Epithelial cell of prostate (primary cell): ENCODE results near the gene ZNF502.
"Not testable (repeated sequence)": the region's sequence is repeated elsewhere in the genome, so short reads cannot be mapped to it uniquely, and the experiment has no call there.

ENCODE experiments used
- DNase-seq: peaks from one replicate; pipeline ENCODE4 v3.0.0-alpha.2; 2011; ENCODE audit warnings: low read depth, low spot score
- H3K27ac ChIP-seq: fragments of 450-650 bp; 2 replicates; pipeline ENCODE4 v1.5.1; 2017; ENCODE audit warnings: mild to moderate bottlenecking

ZNF502 gene

DNA sequence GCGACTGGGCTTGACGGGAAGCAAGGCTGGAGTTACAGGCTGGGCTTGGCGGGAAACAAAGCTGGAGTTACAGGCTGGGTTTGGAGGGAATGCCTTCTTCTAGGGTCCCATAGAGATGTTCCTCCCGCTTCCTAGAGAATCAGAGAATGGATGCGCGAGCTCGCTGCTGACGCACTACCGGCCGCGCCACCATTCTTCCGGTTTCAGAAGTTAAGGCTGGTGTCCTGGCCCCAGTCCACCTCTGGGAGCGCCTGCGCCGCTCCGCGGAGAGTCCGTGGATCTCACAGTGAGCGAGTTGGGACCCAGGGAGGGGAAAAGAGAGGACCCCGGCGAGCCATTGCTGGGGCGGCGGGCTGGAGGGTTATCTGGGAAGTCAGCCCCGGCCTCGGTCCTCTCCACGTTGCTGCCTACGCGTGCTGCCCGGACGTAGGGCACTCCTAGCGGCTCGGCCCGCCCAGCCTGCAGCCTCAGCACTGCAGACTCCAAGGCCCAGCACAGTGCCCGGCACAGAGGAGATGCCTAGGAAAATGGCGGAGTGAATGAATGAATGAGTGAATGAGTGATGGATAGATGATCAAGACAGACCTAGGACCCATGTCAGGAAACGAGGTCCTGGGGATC is at the start of gene ZNF502:
Gene ZNF502 (plus strand): TSS at position 206 of the 621 bp plus-strand sequence. CDS start 7,602 bp downstream, outside the sequence.
- peak within 1 kb of the TSS; percentile 52 for H3K27ac ChIP-seq
- peak; percentile 24 for DNase-seq

GRCh38 chr3:44665173-44665572 is 47.3 kb upstream of the ZNF502 start:
- no peak overlapping the region for H3K27ac ChIP-seq
- DNase-seq = no peak

DNA sequence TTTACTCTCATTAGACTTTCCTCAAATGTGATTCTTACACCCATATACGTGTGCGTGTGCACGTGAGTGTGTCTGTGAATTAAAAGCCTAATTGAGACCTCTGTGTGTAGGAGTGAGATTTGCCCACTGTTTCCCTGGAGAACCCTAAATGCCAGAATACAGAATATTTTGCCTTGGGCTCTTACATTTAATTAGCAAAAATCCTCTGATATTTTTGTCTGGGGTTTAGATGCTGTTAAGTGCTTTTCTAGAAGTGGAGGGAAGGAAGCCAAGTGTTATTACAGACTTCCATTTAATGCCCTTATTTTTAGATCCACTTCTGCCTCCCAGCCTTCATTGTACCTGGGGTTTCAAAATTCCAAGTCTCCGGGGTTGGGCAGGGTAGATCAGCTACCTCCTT is 46.1 kb upstream of the ZNF502 start:
- H3K27ac ChIP-seq = peak overlapping the region; percentile 22
- DNase-seq = no peak

DNA sequence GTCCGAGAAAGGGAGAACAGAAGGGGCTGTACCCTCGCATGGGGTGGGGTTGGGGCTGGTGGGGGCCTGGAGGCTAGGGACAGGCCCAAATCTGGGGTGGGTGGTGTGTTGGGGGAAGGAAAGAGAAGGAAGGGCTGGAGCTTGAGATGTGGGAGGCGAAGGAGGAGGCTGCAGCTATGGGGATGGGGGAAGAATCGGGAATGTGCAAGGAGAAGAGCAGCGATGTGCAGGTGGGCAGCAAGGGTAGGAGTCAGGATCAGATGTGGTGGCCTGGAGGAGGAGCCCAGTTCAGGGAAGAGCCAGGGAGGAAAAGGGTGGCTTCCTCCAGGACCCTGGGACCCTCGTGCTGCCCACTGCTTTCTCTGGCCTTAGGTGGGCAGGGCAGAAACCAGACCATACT is 42.7 kb upstream of the ZNF502 start:
- H3K27ac ChIP-seq = no peak overlapping the region
- DNase-seq = no peak

- not testable (repeated sequence) for DNase-seq, H3K27ac ChIP-seq
Measured at GRCh38 chr3:44673466-44673865, 39.0 kb upstream of the ZNF502 start.

GRCh38 chr3:44674211-44674610 is 38.2 kb upstream of the ZNF502 start:
- H3K27ac ChIP-seq = no peak overlapping the region
- DNase-seq = no peak

GRCh38 chr3:44678480-44679116 is 33.9 kb upstream of the ZNF502 start:
- no peak for DNase-seq
- no peak overlapping the region for H3K27ac ChIP-seq

DNA sequence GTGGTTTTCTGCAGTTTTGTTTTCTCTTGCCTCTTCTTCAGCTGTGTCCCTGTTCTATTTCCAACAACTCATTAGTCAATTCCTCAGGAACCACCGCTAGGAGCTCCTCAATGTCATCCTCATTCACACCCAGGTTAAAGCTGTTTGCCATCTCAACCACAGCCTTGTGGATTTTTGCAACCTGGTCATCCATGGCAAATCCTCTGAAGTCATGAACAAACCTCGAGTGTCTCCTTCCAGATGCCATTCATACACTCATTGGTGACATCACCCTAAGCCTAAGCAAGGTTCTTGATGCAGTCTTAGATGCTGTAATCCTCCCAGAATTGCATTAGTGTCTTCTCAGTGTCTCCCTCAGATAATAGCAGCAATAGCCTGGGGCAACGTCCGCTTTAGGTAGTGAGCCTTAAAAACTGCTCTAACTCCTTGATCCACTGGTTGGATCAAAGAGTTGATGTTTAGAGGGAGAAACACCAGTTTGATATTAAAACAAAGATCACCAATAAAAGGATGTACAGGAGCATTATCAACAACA is 31.5 kb upstream of the ZNF502 start:
- DNase-seq = no peak

GRCh38 chr3:44682182-44682896 is 30.1 kb upstream of the ZNF502 start:
- DNase-seq = no peak
- no peak overlapping the region for H3K27ac ChIP-seq

More for the DNA sequence above, 31.5 kb upstream of the ZNF502 start:
- no peak overlapping the region for H3K27ac ChIP-seq

- DNase-seq = peak; percentile 36
Measured at GRCh38 chr3:44685128-44685800, 27.2 kb upstream of the ZNF502 start.

GRCh38 chr3:44687898-44688297 is 24.6 kb upstream of the ZNF502 start:
- H3K27ac ChIP-seq = no peak overlapping the region
- no peak for DNase-seq

More at GRCh38 chr3:44685128-44685800, 27.2 kb upstream of the ZNF502 start:
- H3K27ac ChIP-seq = no peak overlapping the region

DNA sequence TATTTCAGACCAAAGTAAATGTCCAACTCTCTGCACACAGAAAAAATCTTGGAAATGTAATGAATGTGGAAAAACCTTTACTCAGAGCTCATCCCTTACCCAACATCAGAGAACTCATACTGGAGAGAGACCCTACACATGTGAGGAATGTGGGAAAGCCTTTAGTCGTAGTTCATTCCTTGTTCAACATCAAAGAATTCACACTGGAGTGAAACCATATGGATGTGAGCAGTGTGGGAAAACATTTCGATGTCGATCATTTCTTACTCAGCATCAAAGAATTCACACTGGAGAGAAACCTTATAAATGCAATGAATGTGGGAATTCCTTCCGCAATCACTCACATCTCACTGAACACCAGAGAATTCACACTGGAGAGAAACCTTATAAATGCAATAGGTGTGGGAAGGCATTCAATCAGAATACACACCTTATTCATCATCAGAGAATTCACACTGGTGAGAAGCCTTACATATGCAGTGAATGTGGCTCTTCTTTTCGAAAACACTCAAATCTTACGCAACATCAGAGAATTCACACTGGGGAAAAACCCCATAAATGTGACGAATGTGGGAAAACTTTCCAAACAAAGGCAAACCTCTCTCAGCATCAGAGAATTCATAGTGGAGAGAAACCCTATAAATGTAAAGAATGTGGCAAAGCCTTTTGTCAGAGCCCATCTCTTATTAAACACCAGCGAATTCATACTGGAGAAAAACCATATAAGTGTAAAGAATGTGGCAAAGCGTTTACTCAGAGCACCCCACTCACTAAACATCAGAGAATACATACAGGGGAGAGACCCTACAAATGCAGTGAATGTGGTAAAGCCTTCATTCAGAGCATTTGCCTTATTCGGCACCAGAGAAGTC is 9.0 kb downstream of the ZNF502 start:
- DNase-seq = no peak
- H3K27ac ChIP-seq = no peak overlapping the region

- no peak overlapping the region for H3K27ac ChIP-seq
- no peak for DNase-seq
Measured at GRCh38 chr3:44722103-44722401, 9.6 kb downstream of the ZNF502 start.

DNA sequence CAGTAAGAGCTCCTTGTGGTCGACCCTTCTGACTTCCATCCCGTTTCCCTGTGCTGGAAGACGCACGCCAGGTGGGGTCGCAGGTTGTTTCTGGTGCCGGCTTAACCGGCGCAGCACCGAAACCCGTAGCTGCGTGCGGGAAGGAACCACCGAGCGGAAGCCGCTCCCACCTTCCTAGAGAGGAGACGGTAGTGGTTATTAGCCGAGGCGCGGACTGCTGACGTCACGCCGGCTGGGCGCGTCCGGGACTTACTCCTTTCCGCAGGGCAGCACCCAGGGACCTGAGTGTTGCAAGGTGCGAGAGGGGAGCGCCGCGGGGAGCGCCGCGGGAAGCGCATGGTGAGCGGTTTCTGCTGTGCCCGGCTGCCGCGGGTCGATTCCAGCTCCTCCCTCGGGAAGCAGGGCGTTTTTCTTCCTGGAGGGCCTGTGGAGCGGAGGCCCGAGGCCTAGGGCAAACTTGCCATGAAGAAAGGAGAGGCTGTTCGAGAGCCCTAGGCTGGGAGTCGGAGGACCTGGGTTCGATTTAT is 17.0 kb downstream of the ZNF502 start, which contains the start of gene ZNF501:
Gene ZNF501 (plus strand): TSS at position 252 of the 527 bp plus-strand sequence. CDS start 4,787 bp downstream, outside the sequence.
- DNase-seq = peak; percentile 77
- H3K27ac ChIP-seq = peak within 1 kb of the TSS; percentile 48

DNA sequence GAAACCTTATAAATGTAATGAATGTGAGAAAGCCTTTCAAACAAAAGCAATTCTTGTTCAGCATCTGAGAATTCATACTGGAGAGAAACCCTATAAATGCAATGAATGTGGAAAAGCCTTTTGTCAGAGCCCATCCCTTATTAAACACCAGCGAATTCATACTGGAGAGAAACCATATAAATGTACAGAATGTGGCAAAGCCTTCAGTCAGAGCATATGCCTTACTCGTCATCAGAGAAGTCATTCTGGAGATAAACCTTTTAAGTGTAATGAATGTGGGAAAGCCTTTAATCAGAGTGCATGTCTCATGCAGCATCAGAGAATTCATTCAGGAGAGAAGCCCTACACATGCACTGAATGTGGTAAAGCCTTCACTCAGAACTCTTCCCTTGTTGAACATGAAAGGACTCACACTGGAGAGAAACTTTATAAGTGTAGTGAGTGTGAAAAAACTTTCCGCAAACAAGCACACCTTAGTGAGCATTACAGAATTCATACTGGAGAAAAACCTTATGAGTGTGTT is 22.2 kb downstream of the ZNF502 start:
- no peak for DNase-seq

DNA sequence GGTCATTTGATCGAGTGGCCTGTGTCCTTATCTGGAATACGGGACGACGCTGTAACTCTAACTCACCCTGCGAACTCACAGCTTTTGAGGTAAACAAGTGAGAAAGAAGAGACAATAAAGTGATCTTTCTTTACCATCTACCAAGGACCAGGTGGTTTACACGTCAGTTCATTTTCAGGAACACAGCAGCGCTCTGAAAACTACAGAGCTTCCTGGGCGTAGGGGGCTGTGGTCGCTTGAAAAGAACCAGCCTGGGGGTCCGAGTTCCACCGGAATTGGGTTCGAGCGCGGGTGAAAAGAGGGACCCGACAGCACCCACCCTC is 48.6 kb downstream of the ZNF502 start:
- H3K27ac ChIP-seq = peak overlapping the region; percentile 41
- no peak for DNase-seq

More for the DNA sequence above, 22.2 kb downstream of the ZNF502 start:
- H3K27ac ChIP-seq = no peak overlapping the region

DNA sequence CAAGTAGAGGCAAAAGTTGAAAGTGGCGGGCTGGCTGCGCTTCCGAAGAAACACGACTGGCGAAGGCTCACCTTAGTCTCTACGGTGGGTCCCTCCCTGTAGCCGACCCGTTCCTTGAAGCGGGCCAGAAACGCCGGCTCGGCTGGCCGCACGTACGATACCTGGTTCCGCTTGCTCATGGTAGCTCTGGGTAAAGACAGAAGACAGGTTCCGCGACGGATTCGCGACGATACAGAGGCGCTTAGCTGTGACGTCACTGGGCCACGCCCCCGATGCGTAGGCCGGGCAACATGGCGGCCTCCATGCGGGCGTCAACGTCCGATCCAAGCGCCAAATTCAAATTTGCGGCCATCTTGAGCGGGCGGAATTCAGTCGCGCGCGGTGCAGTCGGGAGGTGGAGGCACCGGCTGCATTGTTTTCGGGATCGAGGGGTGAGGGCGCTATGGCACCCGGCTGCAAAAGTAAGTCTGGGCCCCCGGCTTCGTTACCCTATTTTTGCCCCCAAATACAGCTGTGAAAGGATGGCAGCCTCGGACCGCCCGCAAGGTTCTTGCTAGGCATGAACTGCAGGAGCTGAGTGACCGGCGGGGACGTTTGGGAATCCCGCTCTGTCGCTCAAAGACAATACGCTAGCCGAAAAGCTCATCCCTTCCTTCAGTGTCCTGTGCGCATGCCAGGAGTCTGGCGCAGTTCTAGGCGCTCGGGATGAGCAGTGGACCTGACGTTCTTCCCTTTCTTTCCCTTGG is 49.1 kb downstream of the ZNF502 start, which contains the start of the genes KIAA1143 and KIF15:
Gene KIAA1143 (minus strand): TSS at position 196 of the 746 bp plus-strand sequence. CDS start 17 bp downstream, at position 179.
Gene KIF15 (plus strand): TSS at position 371 of the 746 bp plus-strand sequence. CDS start 72 bp downstream, at position 443.
- DNase-seq = peak; percentile 79
- peak within 1 kb of the TSS; percentile 41 for H3K27ac ChIP-seq

GRCh38 chr3:44762170-44762677 is 49.8 kb downstream of the ZNF502 start:
- peak overlapping the region; percentile 5 for H3K27ac ChIP-seq
- no peak for DNase-seq
